K562 (cell line): ENCODE results near the gene TACC3.

Experiments used
- CTCF ChIP-seq, 3 experiments: IDR thresholded peaks in 2 of 3; conservative IDR thresholded peaks in 1 of 3; 2 replicates each; pipeline ENCODE4 v1.5.1; 2011 to 2012; ENCODE audit warnings: low read length in 3 of 3, mild to moderate bottlenecking in 3 of 3, control low read depth in 2 of 3, improper control_type of control experiment in 1 of 3, inconsistent platforms in 1 of 3, low read depth in 1 of 3, mixed read lengths in 1 of 3, moderate library complexity in 1 of 3; ENCODE audit not compliant: insufficient read depth in 2 of 3
- ETS2 ChIP-seq: IDR thresholded peaks from 2 replicates; pipeline ENCODE4 v1.6.1; 2016; ENCODE audit warnings: borderline replicate concordance, missing genetic modification characterization, mild to moderate bottlenecking, moderate library complexity, missing compliant biosample characterization; ENCODE audit not compliant: poor library complexity, severe bottlenecking
- FOXJ3 ChIP-seq: sonication (generic); formaldehyde crosslinking; IDR thresholded peaks from 2 replicates; pipeline ENCODE4 v1.4.0; 2020; ENCODE audit warnings: mild to moderate bottlenecking, missing genetic modification reagents
- GATA2 ChIP-seq: sonication (generic); formaldehyde crosslinking; IDR thresholded peaks from 2 replicates; pipeline ENCODE4 v1.4.0; 2020; ENCODE audit warnings: mild to moderate bottlenecking, missing genetic modification reagents
- NFATC3 ChIP-seq: fragments of 450-650 bp; IDR thresholded peaks from 2 replicates; pipeline ENCODE4 v1.6.1; 2017; ENCODE audit warnings: mild to moderate bottlenecking
- NR2F6 ChIP-seq: fragments of 450-650 bp; formaldehyde crosslinking; IDR thresholded peaks from 2 replicates; pipeline ENCODE4 v1.4.0; 2020; ENCODE audit warnings: mild to moderate bottlenecking
- NR4A1 ChIP-seq, 2 experiments: fragments of 250-450 bp in 1 of 2; fragments of 450-650 bp in 1 of 2; sonication (Bioruptor Pico) in 1 of 2; IDR thresholded peaks; 2 replicates each; pipeline versions ENCODE4 v1.4.0 to v1.6.1; 2016 to 2020; ENCODE audit warnings: mild to moderate bottlenecking in 2 of 2, missing compliant biosample characterization in 1 of 2, missing genetic modification characterization in 1 of 2, moderate library complexity in 1 of 2
- RBM22 ChIP-seq: fragments of 200-400 bp; formaldehyde crosslinking; IDR thresholded peaks from 2 replicates; pipeline ENCODE4 v1.6.1; 2018; ENCODE audit warnings: low read length, low read depth; ENCODE audit not compliant: poor library complexity, severe bottlenecking
- RNF219 ChIP-seq: fragments of 250-450 bp; sonication (Bioruptor Pico); IDR thresholded peaks from 2 replicates; pipeline ENCODE4 v1.5.0; 2022; ENCODE audit warnings: mild to moderate bottlenecking
- SP1 ChIP-seq: sonication (generic); formaldehyde crosslinking; IDR thresholded peaks from 2 replicates; pipeline ENCODE4 v1.8.1; 2022; ENCODE audit warnings: mild to moderate bottlenecking, missing genetic modification reagents
- TCF7L2 ChIP-seq: fragments of 150-350 bp; IDR thresholded peaks from 2 replicates; pipeline ENCODE4 v1.6.1; 2016; ENCODE audit warnings: low read depth, mild to moderate bottlenecking, low read length, moderate library complexity
- YY1 ChIP-seq, 3 experiments: IDR thresholded peaks; 2 replicates each; pipeline ENCODE4 v1.6.1; 2011; ENCODE audit warnings: low read length in 2 of 3, mild to moderate bottlenecking in 2 of 3, moderate library complexity in 2 of 3, borderline replicate concordance in 1 of 3, control low read depth in 1 of 3, low read depth in 1 of 3; ENCODE audit not compliant: insufficient read depth in 3 of 3, insufficient replicate concordance in 2 of 3, control insufficient read depth in 1 of 3, insufficient read length in 1 of 3; ENCODE audit errors: extremely low read depth in 1 of 3
- ZBTB43 ChIP-seq: sonication (generic); formaldehyde crosslinking; IDR thresholded peaks from 2 replicates; pipeline ENCODE4 v1.8.0; 2023; ENCODE audit warnings: mild to moderate bottlenecking, missing genetic modification reagents
- ZSCAN32 ChIP-seq: fragments of 450-650 bp; formaldehyde crosslinking; IDR thresholded peaks from 2 replicates; pipeline ENCODE4 v1.4.0; 2020; ENCODE audit warnings: mild to moderate bottlenecking, moderate library complexity

- TF ChIP-seq NR4A1 (CRISPR knock-in tag; IDR thresholded peaks at IDR 0.05): no peak
- no peak for TF ChIP-seq NR4A1 (tag; IDR thresholded peaks at IDR 0.05)
- TF ChIP-seq RNF219 (CRISPR knock-in tag): no peak
- TF ChIP-seq GATA2 (CRISPR knock-in tag): no peak
- TF ChIP-seq CTCF (IDR thresholded peaks at IDR 0.05 in 2 of 3, conservative IDR thresholded peaks at IDR 0.05 in 1 of 3; ENCODE audit: insufficient read depth in 2 of 3, low read depth in 1 of 3, low read length in 3 of 3): no peak
- no peak for TF ChIP-seq RBM22
- TF ChIP-seq FOXJ3 (CRISPR knock-in tag): no peak
- TF ChIP-seq SP1 (CRISPR knock-in tag): no peak
- no peak for TF ChIP-seq YY1 (IDR thresholded peaks at IDR 0.05; ENCODE audit: borderline replicate concordance in 1 of 3, control insufficient read depth in 1 of 3, extremely low read depth in 1 of 3, insufficient read depth in 3 of 3, insufficient read length in 1 of 3, insufficient replicate concordance in 2 of 3, low read depth in 1 of 3, low read length in 2 of 3)
- no peak for TF ChIP-seq NR2F6
- TF ChIP-seq NFATC3: no peak
- TF ChIP-seq TCF7L2: no peak
- no peak for TF ChIP-seq ZSCAN32
- TF ChIP-seq ETS2 (tag): no peak
- TF ChIP-seq ZBTB43: no peak
Observed at GRCh38 chr4:1759170-1759817, 38.0 kb downstream of the TACC3 start.
